CD14-positive monocyte (primary cell): ENCODE data around the gene CDC42EP4. TPM values are rescaled to one million over a fixed set of nuclear protein-coding genes. Genes with fewer than 3 reads are reported as not detected.

Experiments
- DNase-seq, 3 donors: peaks; one replicate each; pipeline ENCODE4 v3.0.0-alpha.2; 2011 to 2022
- H2AFZ ChIP-seq: 2 replicates; pipeline ENCODE4 v1.6.0; 2012; ENCODE audit warnings: mild to moderate bottlenecking, low read depth, low read length, inconsistent platforms; ENCODE audit not compliant: insufficient read depth, poor library complexity, severe bottlenecking
- H3K27ac ChIP-seq, 2 donors: 1 replicate in 1 of 2; 2 replicates in 1 of 2; pipeline ENCODE4 v1.5.1; 2012 to 2013; ENCODE audit warnings: low read length in 2 of 2, control low read depth in 1 of 2, inconsistent platforms in 1 of 2, low read depth in 1 of 2, mild to moderate bottlenecking in 1 of 2
- H3K27me3 ChIP-seq, 2 donors: one replicate each; pipeline versions ENCODE4 v1.6.0 to v1.6.1; 2011 to 2013; ENCODE audit warnings: low read length in 2 of 2; ENCODE audit not compliant: control insufficient read depth in 2 of 2, insufficient read depth in 2 of 2
- H3K36me3 ChIP-seq, 2 donors: replicated peaks in 1 of 2; 1 replicate in 1 of 2; 2 replicates in 1 of 2; pipeline versions ENCODE4 v1.5.1 to v1.6.1; 2012 to 2013; ENCODE audit warnings: low read length in 2 of 2, control low read depth in 1 of 2, inconsistent platforms in 1 of 2, mild to moderate bottlenecking in 1 of 2; ENCODE audit not compliant: insufficient read depth in 2 of 2, control insufficient read depth in 1 of 2
- H3K4me1 ChIP-seq, 2 donors: 1 replicate in 1 of 2; 2 replicates in 1 of 2; pipeline versions ENCODE4 v1.5.1 to v1.6.1; 2012 to 2013; ENCODE audit warnings: low read length in 2 of 2, control low read depth in 1 of 2, inconsistent platforms in 1 of 2, mild to moderate bottlenecking in 1 of 2, moderate library complexity in 1 of 2; ENCODE audit not compliant: insufficient read depth in 2 of 2, control insufficient read depth in 1 of 2
- H3K4me2 ChIP-seq: replicated peaks from 2 replicates; pipeline ENCODE3; 2012; ENCODE audit warnings: low read length, moderate library complexity, mild to moderate bottlenecking; ENCODE audit not compliant: poor library complexity, severe bottlenecking; ENCODE audit errors: extremely low read depth
- H3K4me3 ChIP-seq, 3 experiments: fragments of 200-600 bp in 1 of 3; sonication (generic) in 1 of 3; replicated peaks in 1 of 3; 1 replicate in 2 of 3; 2 replicates in 1 of 3; pipeline ENCODE4 v1.5.1; 2011 to 2013; ENCODE audit warnings: low read length in 3 of 3, mild to moderate bottlenecking in 3 of 3, control low read depth in 2 of 3, low read depth in 2 of 3, inconsistent platforms in 1 of 3, moderate library complexity in 1 of 3
- H3K79me2 ChIP-seq: 2 replicates; pipeline ENCODE4 v1.6.0; 2012; ENCODE audit warnings: mild to moderate bottlenecking, control low read depth, inconsistent platforms, low read length, moderate library complexity; ENCODE audit not compliant: insufficient read depth
- H3K9ac ChIP-seq: 2 replicates; pipeline ENCODE4 v1.6.0; 2017; ENCODE audit warnings: low read length, mild to moderate bottlenecking; ENCODE audit not compliant: insufficient read depth, poor library complexity, severe bottlenecking
- H3K9me3 ChIP-seq, 2 donors: replicated peaks in 1 of 2; 1 replicate in 1 of 2; 2 replicates in 1 of 2; pipeline versions ENCODE4 v1.5.1 to v1.6.1; 2012 to 2013; ENCODE audit warnings: low read length in 2 of 2, control low read depth in 1 of 2; ENCODE audit not compliant: control insufficient read depth in 1 of 2, insufficient read depth in 1 of 2
- H4K20me1 ChIP-seq: 2 replicates; pipeline ENCODE4 v1.6.0; 2012; ENCODE audit warnings: mild to moderate bottlenecking, low read length, control low read depth, moderate library complexity; ENCODE audit not compliant: insufficient read depth
- H3K27ac Mint-ChIP-seq, 7 donors: one replicate each; pipeline ENCODE4 v1.8.0; 2020; ENCODE audit warnings: mild to moderate bottlenecking in 7 of 7, mixed read lengths in 7 of 7, moderate library complexity in 6 of 7, inconsistent platforms in 2 of 7
- H3K27me3 Mint-ChIP-seq, 3 donors: one replicate each; pipeline ENCODE4 v1.8.0; 2021 to 2022; ENCODE audit warnings: low read depth in 3 of 3, mild to moderate bottlenecking in 3 of 3, mixed read lengths in 3 of 3, moderate library complexity in 3 of 3, inconsistent platforms in 1 of 3
- H3K36me3 Mint-ChIP-seq, 2 donors: one replicate each; pipeline ENCODE4 v1.8.0; 2020; ENCODE audit warnings: mixed read lengths in 2 of 2, inconsistent platforms in 1 of 2, mild to moderate bottlenecking in 1 of 2
- H3K4me1 Mint-ChIP-seq: one replicate; pipeline ENCODE4 v1.8.0; 2020; ENCODE audit warnings: mild to moderate bottlenecking, mixed read lengths
- H3K4me3 Mint-ChIP-seq, 2 donors: one replicate each; pipeline ENCODE4 v1.8.0; 2020; ENCODE audit warnings: mild to moderate bottlenecking in 2 of 2, mixed read lengths in 2 of 2, moderate library complexity in 1 of 2
- H3K9me3 Mint-ChIP-seq, 7 donors: one replicate each; pipeline ENCODE4 v1.8.0; 2020 to 2022; ENCODE audit warnings: mixed read lengths in 7 of 7, mild to moderate bottlenecking in 6 of 7, moderate library complexity in 6 of 7, inconsistent platforms in 2 of 7
- WGBS: methylation state at CpG from one replicate; pipeline ENCODE4 v1.1.5; 2013; ENCODE audit warnings: missing lambda C conversion rate; ENCODE audit not compliant: insufficient coverage; 5-methylcytosine and 5-hydroxymethylcytosine counted together
- intact Hi-C, 2 donors: fragments of 100-400 bp; cut with micrococcal nuclease; formaldehyde crosslinking; loops; one replicate each; pipeline versions ENCODE4 v1.15.0 to v1.15.1; 2023
- polyA plus RNA-seq, 3 donors: library from polyadenylated mRNA; depleted of rRNA in 1 of 3; unstranded in 2 of 3; stranded (reverse) in 1 of 3; fragments of 300-500 nt in 2 of 3; fragments of >200 nt in 1 of 3; fragmentation: Illumina TruSeq in 2 of 3; gene quantifications; 1 replicate in 2 of 3; 2 replicates in 1 of 3; pipeline ENCODE4 v1.2.3, GENCODE V29; 2012 to 2021
- TF ChIP-seq, protein P1 (sequence below): fragments of 200-600 bp; IDR thresholded peaks from one replicate; pipeline ENCODE4 v1.8.0; 2022; ENCODE audit warnings: antibody characterized with exemption, mild to moderate bottlenecking

Gene CDC42EP4
- polyA plus RNA-seq, 3 donors: 6.4 to 12.7 (median 6.6) TPM

DNA sequence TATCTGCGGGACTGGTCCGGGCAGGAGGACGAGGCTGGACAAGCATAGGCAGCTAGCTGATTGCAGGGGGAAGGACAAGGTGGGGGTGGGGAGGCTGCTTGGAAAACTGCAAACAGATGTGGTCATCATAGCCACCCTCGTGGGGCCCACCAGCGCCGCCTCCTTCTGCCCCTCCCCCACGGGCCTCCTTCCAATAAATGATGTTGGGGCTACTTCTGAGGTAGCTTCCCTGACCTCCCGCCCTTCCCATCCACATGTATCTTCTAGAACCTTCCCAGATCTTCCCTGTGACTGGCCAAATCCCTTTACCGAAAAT lies 12.3 kb upstream of the CDC42EP4 start:
- Histone ChIP-seq H3K27me3 (no peaks in the 10 kb centered on the region), H3K79me2 (no peaks in the 10 kb centered on the region), H3K9me3 (peaks cover 0 to 8% of the 10 kb centered on the region in 2 donors), H2AFZ (no peak overlapping the region), H3K9ac (no peak overlapping the region), H3K4me3 (no peak overlapping the region), H3K27ac (no peak overlapping the region), H3K4me1 (no peaks in the 10 kb centered on the region), H3K4me2 (no peak overlapping the region), H4K20me1 (no peaks in the 10 kb centered on the region), H3K36me3 (no peaks in the 10 kb centered on the region)
- Mint-ChIP-seq H3K36me3 (no peaks in the 10 kb centered on the region), H3K9me3 (peaks cover 4 to 10% (median 7%) of the 10 kb centered on the region in 7 donors), H3K4me1 (peaks cover 6% of the 10 kb centered on the region), H3K27me3 (peaks cover 8 to 17% (median 14%) of the 10 kb centered on the region in 3 donors), H3K27ac (no peak overlapping the region), H3K4me3 (no peak overlapping the region)
- 100% methylated on average over 1 of the region's 9 CpGs for whole genome bisulfite sequencing
- TF ChIP-seq, protein P1, sequence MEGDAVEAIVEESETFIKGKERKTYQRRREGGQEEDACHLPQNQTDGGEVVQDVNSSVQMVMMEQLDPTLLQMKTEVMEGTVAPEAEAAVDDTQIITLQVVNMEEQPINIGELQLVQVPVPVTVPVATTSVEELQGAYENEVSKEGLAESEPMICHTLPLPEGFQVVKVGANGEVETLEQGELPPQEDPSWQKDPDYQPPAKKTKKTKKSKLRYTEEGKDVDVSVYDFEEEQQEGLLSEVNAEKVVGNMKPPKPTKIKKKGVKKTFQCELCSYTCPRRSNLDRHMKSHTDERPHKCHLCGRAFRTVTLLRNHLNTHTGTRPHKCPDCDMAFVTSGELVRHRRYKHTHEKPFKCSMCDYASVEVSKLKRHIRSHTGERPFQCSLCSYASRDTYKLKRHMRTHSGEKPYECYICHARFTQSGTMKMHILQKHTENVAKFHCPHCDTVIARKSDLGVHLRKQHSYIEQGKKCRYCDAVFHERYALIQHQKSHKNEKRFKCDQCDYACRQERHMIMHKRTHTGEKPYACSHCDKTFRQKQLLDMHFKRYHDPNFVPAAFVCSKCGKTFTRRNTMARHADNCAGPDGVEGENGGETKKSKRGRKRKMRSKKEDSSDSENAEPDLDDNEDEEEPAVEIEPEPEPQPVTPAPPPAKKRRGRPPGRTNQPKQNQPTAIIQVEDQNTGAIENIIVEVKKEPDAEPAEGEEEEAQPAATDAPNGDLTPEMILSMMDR: no peak
- no peak for DNase-seq
- intact Hi-C loops: no loop called here

DNA sequence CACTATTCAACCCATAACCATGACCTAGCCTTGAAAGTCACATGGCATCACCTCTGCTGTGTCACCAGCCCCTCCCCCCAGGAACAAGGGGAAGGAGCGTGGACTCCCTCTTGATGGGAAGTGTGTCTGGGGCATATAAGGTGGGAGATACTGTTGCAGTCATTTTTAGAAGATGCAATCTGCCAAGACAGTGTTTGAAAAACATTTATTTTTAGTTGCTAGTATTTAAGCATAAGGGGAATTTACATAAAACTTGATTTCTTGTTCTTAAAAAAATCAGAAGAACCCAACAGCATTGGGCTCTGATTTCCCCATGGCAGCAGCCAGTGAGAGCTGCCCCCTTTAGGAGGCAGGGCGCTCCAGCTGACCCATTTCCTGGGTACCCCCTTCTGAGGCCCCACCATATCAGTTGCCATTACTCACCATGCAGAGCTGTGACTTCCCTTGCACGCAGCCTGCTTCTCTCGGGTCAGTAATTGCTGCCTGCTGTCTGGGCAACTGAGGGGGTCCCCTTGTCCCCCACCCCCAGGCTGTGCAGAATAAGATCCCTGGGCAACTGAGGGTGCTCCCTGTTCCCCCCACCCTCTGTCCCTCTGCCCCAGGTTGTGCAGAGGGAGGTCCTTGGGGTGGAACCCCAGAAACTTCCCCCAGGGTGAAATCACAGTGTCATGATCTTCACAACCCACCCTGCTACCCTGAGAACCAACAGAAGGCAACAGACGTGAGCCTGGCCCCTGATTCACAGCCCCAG lies 11.8 kb upstream of the CDC42EP4 start:
- Mint-ChIP-seq H3K27ac (no peak overlapping the region), H3K4me3 (no peak overlapping the region)

More for the DNA sequence above, 11.8 kb upstream of the CDC42EP4 start:
- Histone ChIP-seq H3K9ac (no peak overlapping the region), H2AFZ (no peak overlapping the region), H3K4me2 (no peak overlapping the region), H3K27me3 (no peaks in the 10 kb centered on the region), H3K4me1 (no peaks in the 10 kb centered on the region), H3K79me2 (no peaks in the 10 kb centered on the region), H3K36me3 (no peaks in the 10 kb centered on the region), H3K4me3 (no peak overlapping the region), H4K20me1 (no peaks in the 10 kb centered on the region), H3K9me3 (peaks cover 0 to 8% of the 10 kb centered on the region in 2 donors), H3K27ac (no peak overlapping the region)
- Mint-ChIP-seq H3K9me3 (peaks cover 4 to 10% (median 7%) of the 10 kb centered on the region in 7 donors), H3K36me3 (no peaks in the 10 kb centered on the region), H3K4me1 (peaks cover 6% of the 10 kb centered on the region), H3K27me3 (peaks cover 8 to 17% (median 14%) of the 10 kb centered on the region in 3 donors)
- intact Hi-C loops: no loop called here
- 40% methylated on average over 1 of the region's 5 CpGs for WGBS
- DNase-seq: no peak
- TF ChIP-seq, protein P1: no peak
